GM21717 (cell line): ENCODE results near the gene ZIC5.

Experiments
- ATAC-seq: cut with Tn5 transposase; IDR thresholded peaks from one replicate; pipeline ENCODE4 v1.9.1; 2021; ENCODE audit warnings: mild to moderate bottlenecking, moderate library complexity; ENCODE audit not compliant: unreplicated experiment

The ZIC5 gene

DNA sequence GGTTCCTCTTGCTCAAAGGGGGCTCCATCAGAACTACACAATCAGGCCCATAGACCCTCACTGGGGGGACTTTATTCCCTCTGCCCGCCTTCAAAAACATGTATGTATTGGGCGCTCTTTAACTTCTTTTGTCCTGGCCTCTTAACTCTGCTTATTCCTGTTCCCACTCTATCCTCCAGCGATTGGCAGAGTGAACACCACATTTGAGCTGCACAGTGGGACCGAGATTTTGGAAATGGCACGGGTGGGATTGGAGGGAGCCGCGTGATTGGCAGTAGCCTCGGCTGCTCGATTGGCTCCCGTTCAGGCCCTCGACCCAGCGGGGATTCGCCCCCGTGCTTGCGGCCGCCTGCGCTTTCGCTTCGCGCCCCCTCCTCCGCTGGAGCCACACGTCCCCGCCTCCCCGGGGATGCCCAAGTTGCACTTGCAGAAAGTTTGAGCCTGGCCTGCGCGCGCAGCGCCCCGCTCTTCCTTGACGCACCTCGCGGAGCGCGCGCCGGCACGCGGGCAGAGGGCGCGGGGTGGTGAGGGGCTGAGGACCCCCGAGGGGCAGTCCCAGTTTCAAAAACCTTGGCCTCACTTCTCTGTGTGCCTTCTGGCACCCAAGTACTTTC is at the start of gene ZIC5:
Gene ZIC5 (minus strand): TSS at position 192 of the 614 bp plus-strand sequence. CDS start 164 bp downstream, at position 28.
- no peak for ATAC-seq

DNA sequence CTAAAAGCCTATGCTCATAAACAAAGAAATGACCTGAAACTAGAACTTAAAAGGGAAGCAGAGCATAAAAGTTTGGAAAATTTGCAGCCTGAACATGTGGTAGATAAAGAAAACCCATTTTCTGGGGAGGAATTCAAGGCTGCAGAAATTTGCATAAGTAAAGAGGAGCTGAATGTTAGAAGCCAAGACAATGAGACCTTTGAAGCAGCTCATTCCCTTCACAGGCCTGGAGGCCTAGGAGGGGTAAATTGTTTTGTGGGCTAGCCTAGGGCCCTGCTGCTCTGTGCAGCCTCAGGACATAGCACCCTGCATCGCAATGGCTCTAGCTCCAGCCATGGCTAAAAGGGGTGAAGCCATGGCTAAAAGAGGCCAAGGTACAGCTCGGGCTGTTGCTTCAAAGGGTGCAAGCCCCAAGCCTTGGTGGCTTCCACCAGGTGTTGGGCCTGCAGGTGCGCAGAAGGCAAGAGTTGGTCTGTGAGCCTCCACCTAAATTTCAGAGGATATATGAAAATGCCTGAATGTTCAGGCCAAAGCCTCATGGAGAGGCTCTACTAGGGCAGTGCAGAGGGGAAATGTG is 48.3 kb upstream of the ZIC5 start:
- ATAC-seq = no peak

DNA sequence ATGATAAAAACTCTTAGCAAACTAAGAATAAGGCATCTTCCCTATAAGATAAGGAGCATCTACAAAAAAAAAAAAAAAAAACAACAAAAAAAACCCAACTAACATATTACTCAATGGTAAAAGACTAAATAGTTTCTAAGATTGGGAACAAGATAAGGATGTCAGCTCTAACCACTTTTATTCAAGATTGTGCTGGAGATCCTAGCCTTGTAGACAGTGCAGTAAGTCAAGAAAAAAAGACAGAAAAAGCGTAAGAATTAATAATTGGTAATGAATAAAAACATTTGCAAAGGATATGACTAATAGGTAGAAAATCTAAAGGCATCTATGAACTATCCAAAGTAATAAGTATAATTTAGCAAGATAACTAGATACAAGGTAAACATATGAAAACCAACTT is 43.1 kb upstream of the ZIC5 start:
- ATAC-seq = no peak

DNA sequence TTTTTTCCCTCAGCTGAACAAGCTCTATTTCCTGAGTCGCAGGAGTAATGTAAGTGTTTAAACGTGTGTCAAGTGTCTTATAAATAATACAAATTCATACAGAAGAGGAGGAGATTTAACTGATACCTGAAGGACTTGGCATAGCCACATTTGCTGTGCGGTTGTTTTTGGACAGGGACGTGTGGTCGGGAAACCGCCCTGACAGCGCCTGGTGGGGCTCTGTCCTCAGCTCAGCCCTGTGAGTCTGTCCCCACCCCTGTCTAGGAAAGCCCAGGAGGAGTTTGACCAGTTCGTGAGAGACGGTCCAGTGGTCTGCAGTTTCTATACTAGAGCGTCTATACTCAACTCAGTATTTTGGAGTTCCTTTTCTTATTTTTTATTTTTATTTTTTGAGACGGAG is 26.7 kb upstream of the ZIC5 start:
- no peak for ATAC-seq

DNA sequence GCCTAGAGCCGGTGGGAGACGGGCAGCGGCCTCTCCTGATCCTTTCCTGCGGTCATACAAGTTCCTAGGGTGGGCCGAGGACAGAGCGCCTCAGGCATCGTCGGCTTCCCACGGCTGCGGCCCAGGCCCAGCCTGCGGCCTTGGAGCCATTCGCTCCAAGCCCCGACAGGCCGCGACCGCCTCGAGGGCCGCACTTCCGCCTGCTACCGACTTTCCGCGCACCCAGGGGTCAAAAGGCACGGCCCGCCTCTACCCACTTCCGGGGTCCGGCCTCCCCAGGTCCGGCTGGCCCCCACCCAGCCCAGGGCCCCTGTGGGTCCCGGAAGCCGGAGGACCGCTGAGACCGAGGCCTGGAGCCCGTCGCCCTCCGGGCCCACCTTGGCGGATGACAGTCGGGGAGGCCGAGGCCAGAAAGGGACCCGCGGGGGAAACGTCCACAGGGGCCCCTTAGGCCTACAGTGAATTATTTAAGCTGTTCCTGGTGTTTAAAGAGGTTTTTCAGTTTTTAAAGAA is 26.2 kb upstream of the ZIC5 start:
- no peak for ATAC-seq

DNA sequence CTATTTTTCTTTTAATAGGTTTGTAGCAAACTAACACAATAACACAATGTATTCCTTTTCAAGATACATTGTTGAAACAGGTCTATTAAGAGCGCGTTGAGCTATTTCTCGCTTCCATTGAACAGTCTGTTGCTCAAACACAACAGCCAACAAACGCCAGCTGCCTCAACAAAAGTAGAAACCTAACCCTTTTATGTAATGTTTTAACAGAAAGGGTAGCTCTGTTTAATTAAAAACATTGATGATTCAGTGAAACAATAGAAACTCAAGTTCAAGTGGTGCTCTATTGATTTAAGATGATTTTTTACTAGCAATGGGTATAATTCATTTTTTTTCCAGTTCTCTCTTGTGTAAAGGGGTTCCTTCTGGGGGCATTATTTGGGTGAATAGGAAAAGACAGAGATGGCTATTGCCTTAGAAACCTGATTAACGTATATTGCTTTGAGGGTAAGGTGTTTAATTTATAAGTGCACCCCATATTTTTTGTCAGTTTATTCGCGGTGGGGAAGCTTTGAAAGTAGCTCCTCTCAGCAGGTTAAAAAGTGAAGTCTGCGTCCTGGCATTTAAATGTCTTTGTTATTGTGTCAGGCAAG is 24.9 kb upstream of the ZIC5 start:
- ATAC-seq = no peak

DNA sequence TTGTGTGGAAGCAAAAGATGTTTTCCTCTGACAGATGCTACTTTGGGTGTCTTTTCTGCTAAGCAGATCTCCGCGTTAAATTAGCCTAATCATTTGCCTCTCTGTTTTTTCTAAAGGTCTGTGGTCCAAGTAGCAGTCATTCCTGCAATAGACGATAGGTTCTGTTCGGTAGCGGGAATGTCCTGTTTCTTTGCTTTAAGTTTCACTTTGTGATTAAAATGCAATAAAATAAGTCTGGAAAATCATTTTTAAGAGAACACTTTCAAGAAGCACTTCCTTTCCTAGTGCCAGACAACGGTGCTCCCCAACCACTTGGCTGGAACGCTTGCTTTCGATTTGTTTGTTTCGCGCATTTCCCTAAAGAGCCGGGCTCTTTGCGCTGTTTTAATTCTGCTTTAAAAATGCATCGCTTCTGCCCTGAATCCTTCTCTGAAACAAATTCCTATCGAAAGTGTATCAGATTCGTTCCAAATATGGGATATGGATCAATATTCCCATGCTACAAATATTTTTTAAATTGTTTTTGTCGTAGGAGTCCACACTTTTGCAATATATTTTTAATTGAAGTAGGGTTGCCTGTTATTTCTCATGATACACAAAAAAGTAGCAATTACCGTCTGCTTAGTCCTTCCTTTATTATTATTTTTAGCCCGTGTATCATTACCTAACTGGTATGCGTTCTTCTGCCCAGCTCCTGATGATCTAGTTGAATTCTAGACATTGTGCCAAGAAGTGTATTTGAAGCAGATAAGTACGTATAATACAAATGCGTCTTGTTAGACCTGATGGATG is 24.2 kb upstream of the ZIC5 start:
- no peak for ATAC-seq

DNA sequence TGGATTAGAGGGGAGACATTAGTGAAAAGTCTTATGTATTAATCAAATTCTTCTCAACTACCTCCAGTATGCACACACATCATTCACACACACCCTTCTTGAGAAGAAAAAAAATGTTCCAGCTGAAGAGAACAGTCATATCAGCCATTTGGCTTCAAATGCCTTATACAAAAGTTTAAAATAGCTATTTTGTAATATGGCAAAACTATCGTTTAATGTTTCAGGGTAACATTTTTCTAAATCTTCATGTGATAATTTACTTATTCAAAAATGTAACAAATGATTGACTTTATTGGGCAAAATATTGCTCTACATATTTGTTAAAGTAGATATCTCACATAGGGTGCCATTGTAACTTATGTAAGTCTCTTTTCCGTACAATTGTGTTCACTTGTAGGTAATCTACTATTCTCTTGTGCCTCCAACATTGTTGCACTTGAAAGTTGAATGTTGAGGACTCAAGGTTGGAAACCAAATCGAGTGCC is 23.6 kb upstream of the ZIC5 start:
- ATAC-seq = no peak

DNA sequence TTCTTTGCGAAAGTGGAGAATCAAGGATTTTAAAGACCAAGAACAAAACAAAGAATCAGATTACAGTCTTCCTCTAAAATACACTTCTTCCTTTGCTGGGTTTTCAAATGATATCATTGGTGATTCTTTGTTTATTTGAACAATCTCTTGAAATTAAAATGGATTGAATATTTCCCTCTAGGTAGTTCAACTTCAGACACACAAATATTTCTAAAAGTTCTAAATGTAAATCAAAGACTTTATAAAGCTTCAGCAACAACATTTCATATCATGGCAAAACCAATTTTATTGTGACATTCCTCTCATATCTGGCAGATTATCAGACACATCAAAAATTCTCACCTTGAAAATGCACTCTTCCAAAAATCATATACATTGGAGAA is 23.1 kb upstream of the ZIC5 start:
- no peak for ATAC-seq

DNA sequence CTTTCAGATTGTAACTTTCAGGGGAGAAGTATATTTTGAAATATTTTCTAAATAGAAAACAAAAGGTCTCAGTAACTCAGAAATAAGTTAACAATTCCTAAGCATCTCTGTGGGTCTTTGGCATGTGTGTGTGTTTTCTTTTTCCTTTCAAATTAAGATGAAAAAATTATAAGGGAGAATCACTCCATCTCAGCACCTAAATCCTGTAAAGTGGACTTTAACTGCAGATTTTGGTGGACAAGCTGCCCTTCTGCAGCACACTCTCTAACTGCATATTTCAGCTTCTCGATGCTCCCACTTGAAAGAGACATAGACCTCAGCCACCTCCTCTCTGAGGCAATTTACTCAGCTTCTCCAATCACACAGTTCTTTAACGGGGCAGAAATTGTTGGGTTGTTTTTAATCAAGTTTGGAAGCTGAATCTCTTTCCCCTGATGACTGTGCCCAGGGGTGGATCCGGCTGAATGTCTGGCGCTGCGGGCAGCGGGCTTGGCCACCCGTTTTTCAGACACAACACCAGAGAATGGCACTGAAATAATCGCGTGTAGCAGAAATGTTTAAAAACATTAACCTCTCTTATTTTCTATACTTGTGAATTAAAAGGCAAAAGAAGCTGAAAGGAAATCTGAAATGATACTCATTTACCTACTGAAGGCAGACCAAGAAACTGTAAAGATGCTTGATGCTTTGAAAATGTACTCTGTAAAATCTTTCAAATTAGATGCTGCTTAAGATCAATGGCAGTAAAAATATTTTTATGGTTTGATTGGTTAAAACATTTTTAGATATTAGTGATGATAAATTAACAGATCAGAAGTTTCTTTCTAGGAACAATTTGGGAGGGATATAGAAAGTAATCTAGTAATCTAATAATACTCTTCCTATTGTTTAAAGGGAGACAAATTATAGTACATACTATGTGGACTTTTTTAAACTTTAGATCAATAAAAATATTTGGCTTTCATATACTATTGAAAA is 22.4 kb upstream of the ZIC5 start:
- ATAC-seq = no peak

DNA sequence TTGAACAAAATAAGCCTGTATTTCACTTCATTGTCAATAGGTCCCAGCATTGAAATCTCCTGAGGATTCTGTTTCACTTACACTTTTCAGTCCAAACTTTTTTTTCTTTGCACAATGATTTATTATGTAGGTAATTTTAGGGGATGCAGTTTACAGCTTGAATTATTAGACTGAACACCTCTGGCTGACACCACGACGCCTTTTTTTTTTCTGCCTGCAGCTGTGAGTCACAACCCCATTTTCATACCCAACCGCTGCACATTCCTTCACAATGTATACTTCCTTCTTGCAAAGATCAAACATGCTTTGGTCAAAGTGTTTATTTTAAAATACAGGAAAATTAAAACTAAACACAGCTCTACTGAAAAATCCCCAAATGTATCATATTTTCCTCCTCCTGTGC is 21.4 kb upstream of the ZIC5 start:
- no peak for ATAC-seq

DNA sequence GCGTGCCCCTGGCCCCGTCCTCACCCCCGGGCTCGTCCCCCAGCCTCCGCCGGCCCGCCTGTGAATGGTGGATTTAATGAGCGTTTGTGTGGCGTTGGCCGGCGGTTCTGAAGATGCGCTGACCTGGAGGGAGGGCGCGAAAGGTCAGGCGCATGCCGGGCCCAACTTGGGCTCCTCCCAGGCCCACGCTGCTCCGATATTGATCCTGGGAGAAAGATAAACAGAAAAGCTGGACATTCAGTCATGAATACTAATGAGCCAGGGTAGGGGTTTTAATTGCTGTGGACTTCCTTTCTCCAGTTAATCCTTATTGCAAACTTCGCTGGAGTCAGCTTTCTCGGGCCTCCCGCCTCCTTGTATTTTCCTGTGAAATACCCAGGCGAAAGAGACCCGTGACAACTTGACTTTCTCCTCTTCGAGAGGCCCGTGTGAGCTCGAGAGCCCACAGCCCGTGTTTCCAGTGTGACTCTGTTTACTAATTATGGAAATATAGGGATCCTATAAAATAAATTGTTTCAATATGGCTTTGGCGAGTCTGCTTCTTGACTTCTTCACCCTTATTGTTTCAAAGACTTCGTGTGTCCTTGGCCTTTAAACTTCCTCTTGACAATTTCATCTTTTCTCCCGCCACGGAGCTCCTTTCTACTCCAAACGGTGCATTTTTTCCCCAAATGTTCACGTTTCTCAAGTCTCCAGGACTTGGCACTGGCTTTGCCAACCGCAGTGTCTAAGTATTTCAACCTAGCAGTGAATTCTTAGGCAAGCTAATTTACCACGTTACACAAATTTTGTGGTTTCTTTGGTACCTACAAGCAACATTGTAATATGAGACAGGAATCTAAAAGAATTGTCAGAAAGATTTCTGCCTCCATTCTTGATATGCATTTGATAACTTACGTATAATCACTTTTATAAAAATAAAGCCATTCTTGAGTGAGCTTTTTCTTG is 20.5 kb upstream of the ZIC5 start:
- ATAC-seq = no peak

DNA sequence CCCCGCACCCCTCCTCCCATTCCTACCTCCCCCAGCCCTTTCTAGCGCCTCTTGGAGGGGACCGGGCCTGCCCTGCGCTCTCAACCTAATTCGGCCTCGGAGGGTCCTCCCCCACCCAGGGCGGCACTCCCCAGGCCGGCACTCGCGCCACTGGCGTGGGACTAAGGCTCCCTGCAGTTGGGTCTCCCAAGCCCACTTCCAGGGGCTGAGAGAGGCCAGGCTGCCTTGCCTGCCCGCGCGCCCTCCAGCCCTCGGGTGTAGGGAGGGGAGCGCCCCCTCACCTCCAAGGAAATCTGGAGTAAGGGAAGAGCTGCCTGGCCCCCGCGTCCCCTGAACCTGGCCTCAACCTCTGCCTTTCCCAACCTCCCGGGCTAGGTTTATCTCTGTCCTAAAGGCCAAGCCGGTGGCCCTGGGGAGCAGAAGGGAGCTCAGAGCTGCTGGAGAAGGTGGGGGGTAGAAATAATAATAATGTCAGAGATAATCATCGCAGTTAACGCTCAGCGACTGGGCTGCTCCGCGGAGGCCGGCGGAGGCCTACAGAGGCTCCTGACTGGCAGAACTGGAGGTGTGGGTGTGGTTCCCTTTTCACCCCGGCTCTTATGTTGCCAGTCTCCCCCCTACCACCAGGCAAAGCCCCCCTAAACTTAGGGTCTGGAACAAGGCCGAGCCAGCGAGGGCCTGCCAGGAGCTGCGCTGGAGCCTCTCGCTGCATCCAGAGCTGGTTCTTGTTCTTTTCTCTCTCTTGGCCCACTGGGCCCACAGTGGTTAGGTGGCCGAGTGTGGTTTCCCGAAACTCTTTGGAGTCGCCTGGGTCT is 19.7 kb upstream of the ZIC5 start:
- no peak for ATAC-seq

DNA sequence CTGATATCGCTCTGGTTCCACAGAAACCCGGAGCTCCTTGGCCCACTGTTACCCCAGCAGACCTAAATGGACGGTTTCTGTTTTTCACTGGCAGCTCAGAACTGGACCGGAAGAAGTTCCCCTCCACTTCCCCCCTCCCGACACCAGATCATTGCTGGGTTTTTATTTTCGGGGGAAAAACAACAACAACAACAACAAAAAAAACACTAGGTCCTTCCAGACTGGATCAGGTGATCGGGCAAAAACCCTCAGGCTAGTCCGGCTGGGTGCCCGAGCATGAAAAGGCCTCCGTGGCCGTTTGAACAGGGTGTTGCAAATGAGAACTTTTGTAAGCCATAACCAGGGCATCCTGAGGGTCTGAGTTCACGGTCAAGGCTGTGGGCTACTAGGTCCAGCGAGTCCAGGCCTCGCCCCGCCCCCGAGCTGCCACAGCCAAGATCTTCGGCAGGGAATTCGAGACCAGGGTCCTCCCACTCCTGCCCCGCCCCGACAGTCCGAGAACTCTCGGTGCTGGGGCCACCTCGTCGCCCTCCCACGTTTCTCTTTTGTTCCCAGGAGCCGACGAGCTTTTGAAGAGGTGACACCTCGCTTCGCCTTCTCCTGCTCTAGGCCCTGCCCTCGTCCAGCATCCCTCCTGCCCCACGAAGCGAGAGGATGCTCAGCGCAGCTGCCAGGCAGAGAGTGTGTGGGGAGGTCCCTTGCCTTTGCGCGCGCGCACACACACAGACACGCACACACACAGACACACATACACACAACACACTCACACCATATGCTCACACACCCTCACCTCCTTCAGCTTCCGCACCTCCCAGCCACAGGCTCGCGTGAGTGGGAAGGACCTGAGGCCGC is 18.8 kb upstream of the ZIC5 start:
- ATAC-seq = no peak

DNA sequence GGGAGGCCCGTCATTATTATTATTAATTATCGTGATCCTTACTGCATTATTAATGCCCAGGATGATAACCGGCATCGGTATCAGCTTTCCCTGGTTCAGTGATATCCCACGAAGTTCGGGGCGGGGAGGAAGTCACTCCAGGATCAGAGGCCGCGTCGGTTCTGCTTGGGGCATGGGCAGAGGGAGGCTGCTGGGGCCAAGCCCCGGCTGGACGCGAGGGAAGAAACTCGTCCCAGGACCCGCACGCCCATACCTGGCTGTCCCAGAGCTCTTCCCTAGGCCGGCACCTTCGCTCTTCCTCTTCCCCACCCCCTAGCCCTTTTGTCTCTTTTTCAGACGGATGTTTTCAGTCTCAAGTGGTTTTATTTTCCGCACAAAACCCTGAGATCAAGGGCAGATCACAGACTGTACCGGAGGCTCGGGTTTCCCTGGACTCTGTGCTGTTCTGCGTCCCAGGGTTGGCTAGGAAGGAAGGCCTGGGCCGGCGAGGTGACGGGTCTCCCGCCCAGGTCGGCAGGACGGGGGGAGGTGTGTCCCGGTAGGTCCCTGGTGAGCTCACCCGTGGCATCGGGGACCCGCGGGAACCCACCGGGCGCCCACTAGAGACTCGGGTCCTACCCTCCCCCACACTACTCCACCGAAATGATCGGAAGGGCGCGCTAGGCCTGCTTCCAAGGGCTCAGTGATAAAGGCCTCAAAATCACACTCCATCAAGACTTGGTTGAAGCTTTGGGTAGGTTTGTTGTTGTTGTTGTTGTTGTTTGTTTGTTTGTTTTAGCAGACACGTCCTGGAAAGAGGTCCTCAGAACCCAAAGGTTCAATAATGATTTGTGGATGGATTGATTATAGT is 17.9 kb upstream of the ZIC5 start:
- ATAC-seq = no peak

DNA sequence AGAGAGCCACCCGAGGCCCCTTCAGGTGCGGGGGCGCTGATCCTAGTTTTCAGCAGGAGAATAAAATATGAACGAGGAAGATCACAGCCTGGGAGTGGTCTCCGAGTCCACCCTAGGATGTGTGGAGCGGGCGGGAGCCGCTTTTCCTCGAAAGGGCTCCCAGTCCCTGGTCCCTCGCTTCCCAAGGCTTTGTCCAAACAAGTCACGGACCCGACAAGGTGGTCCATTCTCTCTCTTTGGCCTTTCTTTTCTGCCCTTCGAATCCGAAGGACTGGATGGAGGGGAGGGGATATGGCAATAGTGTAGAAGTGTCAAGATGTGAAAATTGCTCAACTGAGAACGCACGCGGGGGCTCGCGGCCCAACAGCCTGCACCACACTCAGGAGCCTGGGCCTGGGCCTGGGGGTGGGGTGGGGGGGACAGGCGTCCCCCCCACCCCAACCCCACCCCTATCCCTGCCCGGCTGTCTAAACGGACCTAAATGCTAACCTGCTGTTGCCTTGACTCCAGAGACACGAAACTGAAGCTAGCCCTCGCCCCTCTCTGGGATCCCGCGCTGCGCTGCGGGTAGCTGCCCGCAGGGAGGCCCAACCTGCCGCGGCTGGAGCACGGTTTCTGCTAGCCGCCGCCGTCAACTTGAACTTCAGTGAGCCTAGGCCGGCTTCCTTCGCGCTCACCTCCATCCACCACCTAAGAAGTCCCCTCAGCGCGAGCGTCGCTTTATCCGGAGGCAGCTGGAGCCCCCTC is 17.1 kb upstream of the ZIC5 start:
- ATAC-seq = no peak
